Esophagus mucosa (tissue), 1 donor: ENCODE data around the gene RSU1. TPM values are rescaled to one million over a fixed set of nuclear protein-coding genes. Genes with fewer than 3 reads are reported as not detected.
"Not testable (repeated sequence)": the region's sequence is repeated elsewhere in the genome, so short reads cannot be mapped to it uniquely, and the experiment has no call there.

Experiments
- ATAC-seq: fragments of 200-7000 bp; cut with Tn5 transposase; one replicate; pipeline ENCODE4 v1.9.1; 2020
- total RNA-seq: library from RNA; stranded (reverse); gene quantifications from one replicate; pipeline ENCODE4 v1.2.4, GENCODE V29; 2023
- donor health status: DM: yes; HTN: yes; CAD: no.

RSU1 gene
- 48.9 TPM for total RNA-seq

DNA sequence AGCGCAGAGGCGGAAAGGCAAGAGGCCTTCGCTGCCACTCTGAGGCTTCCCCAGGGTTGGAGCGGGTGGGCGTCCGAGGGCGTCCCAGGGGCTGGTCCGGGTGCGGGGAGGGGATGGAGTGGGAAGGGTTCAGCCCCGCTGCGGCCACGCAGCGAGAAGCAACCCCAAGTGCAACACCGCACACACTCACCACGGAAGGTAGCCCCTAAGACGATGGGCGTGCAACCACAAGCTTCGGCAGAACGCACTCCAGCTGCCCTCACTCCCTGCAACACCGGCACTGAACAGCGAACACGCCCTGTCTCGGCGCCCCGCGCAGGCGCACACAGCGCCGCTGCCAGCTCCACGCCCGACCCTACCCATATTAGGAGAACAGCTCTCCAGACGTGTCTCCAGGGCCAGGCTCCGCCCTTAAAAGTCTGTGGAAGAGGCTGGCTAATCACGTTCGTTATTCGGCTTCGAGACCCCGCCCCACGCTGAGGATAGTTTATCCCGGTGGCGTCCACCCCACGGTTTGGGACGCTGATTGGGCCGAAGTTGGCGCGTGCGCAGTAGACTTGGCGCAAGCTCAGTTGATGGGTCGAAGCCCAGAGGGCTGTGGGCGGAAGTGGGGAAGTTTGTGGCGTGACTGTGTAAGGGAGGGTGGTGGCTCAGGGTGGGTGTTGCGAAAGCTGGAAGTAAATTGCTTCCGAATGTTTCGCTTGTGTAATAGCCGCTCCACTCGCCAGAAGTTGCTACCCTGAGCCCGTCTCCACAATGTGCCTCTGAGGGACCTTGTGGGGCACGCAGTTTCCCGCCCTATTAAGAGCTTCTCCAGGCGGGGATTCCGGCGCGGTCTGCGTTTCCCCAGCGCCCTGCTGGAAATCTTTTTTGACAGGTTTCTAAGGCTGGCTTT, at the start of gene RSU1:
TSS of gene RSU1 (minus strand) at position 300 of the 895 bp plus-strand sequence. CDS start 343 bp downstream, outside the sequence.
- ATAC-seq, result peak; percentile 99

DNA sequence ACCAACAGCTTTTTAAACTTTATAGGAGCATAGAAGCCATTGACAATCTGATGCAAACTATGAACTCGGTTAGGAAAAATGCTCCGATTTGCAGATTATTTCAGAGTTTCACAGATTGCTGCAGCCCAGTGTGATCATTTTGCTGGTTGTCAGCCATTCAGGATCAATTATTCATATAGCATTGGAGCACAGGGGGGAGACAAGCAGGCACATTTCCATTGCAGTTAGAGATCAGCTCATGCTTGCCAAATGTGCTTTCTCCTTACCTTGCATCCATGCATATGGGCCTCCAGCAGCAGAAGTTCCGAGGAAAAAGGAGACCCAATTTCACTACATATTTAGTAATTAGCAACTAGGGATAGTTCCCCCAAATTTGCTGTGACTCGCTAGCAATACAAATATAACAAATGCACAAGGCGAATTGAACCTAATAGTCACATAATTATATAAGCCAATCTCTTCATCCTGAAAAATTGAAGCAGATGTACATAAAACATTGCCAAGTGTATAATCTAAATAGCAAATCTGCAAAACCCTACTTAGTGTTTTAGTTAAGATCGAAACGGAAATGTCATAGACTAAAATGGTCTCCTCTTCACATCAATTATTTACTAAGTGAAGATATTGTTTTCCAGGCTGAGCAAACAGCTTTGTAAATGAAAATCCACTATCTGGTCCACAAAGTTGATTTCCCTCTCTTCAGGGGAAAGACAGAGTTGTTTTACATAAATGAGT, 49.5 kb upstream of the RSU1 start:
- ATAC-seq, result no peak

- no peak for ATAC-seq
These were observed 48.5 kb upstream of the RSU1 start for GRCh38 chr10:16865766-16866165.

GRCh38 chr10:16863766-16864165, 46.5 kb upstream of the RSU1 start:
- ATAC-seq, result no peak

- no peak for ATAC-seq
These were observed 40.2 kb upstream of the RSU1 start for GRCh38 chr10:16857419-16857818.

- ATAC-seq, result no peak
These were observed 39.3 kb upstream of the RSU1 start for GRCh38 chr10:16856567-16856966.

- peak; percentile 50 for ATAC-seq
These were observed 38.9 kb upstream of the RSU1 start for GRCh38 chr10:16856092-16856491.

DNA sequence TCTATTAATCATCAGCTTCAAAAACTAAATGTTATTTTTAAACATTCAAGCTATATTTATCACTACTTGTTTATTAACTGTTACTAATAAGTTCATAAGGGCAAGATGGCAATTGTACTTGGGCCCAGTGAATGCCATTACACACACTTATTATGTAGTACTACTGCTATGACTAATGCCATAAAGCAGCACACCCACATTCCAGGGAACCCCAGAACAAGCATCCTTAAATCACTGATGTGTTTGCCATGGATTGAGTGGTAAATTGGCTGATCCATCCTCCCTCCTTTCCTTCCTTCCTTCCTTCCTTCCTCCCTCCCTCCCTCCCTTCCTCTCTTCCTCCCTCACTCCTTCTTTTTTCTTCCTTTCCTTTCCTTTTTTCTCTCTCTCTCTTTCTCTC, 37.4 kb upstream of the RSU1 start:
- ATAC-seq, result peak; percentile 63

DNA sequence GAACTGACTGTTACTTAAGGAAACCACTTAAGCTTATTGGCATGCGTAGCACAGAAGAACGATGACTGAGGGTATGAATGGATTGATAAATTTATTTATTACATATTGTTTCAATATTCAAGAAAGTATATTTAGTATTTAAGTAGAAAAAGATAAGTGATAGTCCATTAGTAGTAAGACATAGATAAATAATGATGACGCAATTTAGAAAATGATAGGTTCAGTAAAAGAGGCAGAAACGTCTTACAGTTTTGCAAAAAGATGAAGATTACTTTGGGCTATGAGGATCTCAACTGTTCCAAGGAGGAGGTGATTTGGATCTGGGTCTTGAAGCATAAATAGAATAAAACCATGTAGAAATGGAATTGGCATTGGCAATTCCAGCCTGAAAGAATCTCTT, 36.6 kb upstream of the RSU1 start:
- ATAC-seq, result no peak

DNA sequence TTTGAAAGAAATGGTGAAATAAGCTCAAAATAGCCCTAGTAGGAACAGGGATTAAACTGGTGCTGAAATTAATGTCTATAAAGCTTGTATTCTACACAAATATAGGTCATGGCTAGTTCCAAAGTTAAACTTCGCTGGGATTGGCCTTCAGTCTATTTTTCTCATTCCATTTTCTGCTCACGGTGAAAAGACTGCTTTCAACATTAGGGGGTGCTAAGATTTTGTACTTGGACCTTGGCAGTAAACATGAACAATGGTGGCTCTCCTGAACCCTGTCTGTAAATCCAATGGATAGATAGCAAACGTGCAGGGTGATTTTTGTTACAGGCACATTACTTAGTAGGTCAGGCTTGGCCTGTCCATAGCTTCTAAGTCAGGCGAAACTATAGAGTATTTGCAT, 36.0 kb upstream of the RSU1 start:
- no peak for ATAC-seq

GRCh38 chr10:16852624-16853023, 35.4 kb upstream of the RSU1 start:
- ATAC-seq, result no peak

- peak; percentile 89 for ATAC-seq
These were observed 31.4 kb upstream of the RSU1 start for GRCh38 chr10:16848562-16849154.

- ATAC-seq, result no peak
These were observed 30.4 kb upstream of the RSU1 start for GRCh38 chr10:16847644-16848043.

- no peak for ATAC-seq
These were observed 28.0 kb upstream of the RSU1 start for GRCh38 chr10:16845248-16845647.

DNA sequence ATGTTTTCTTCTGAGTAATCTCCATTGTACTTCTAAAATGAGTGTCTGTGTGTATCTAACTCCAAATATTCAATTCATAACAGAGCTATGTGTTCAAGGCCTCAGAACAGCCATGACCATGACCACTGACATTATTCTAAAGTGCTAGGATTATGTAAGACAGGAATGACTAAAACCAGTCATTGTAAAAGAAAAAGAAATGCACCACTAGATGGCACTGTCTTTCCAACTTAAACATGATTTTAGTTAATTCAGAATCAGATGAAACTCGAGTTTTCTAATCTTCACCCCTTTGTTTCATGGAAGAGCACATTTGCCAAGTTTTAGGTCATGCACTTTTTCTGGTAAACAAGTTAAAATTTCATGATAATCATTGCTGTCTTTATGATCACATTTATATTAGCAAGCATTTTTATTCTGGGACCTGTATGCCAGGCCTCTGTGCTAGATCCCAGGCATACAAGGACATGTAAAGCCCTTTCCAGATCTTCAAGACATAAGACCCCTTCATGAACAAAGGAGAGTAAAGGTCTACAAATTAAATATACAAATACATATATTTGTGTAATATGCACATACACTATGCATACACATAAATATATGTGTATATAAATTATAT, 26.1 kb upstream of the RSU1 start:
- ATAC-seq, result peak; percentile 75

DNA sequence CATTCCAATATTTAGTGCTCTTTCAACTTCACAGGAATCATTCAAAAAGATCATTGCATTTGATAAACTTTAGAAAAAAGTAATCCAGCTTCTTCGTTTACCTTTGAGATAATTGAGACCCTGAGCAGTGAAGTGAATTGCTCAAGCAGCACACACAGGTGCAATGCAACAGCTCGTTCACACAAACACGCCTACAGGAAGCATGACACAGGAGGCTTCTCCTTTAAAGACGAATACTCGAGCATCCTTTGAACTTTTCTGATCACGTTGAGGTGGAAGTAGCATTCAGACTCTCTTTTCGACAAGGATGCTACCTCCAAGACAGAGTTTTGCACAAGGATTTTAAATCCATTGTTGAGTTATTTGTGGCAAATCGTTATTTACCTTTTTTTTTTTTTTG, 18.0 kb upstream of the RSU1 start:
- no peak for ATAC-seq

- peak; percentile 46 for ATAC-seq
These were observed 15.3 kb upstream of the RSU1 start for GRCh38 chr10:16832351-16833080.

DNA sequence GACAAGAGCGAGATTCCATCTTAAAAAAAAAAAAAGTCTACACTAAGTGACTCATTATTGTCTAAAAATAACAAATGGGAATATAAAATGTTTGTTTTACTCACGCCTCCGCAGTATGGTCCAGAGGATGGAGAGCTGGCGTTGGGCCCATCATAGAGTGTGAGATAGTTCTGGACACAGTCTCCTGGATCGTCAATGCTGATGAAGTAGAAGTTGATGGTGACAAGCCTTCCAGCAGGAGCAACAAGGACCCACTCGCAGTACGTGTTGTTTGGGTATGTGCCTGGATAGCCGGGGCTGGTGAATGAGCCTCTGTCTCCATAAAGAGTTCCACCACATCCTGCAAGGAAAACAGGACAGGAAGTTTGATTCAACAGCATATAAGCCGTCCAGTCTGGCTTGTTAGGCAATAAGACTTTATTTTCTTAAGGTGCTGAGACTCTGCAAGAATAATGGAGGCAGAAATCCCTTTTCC, 11.5 kb upstream of the RSU1 start:
- peak; percentile 40 for ATAC-seq

DNA sequence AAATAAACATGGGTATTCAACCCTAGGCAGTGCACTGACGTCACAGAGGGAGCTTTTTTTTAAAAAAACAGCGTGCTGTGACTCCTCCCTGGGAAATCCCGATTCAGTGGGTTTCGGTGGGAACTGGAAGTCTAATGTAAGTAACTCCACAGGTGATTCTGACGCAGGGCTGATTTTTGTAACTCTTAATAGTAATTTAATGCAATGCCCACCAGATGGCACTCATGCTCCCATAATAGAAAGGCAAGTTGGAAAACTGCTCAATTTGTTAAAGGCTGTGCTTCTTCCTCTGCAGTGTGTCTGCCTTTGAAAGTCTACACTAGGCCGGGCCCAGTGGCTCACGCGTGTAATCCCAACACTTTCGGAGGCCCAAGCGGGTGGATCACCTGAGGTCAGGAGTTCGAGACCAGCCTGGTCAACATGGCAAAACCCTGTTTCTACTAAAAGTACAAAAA, 10.9 kb upstream of the RSU1 start:
- ATAC-seq, result peak; percentile 87

- ATAC-seq, result not testable (repeated sequence)
These were observed 10.2 kb upstream of the RSU1 start for GRCh38 chr10:16827474-16827873.

- no peak for ATAC-seq
These were observed 5.6 kb upstream of the RSU1 start for GRCh38 chr10:16822726-16823360.
